Uterus (tissue), 4 donors: ENCODE data around the gene SRRT. TPM values are rescaled to one million over a fixed set of nuclear protein-coding genes. Genes with fewer than 3 reads are reported as not detected.
"Not testable (repeated sequence)": the region's sequence is repeated elsewhere in the genome, so short reads cannot be mapped to it uniquely, and the experiment has no call there.

ENCODE experiments used
- DNase-seq, 2 donors: peaks; one replicate each; pipeline ENCODE4 v3.0.0-alpha.2; 2019 to 2020
- H3K27ac ChIP-seq, 2 donors: fragments of 200-600 bp; sonication (generic); 1 replicate in 1 of 2; 2 replicates in 1 of 2; pipeline ENCODE4 v1.5.1; 2016 to 2018
- H3K27me3 ChIP-seq, 2 donors: fragments of 200-600 bp; sonication (generic); one replicate each; pipeline ENCODE4 v1.5.1; 2018 to 2019; ENCODE audit warnings: control low read depth in 1 of 2
- H3K36me3 ChIP-seq, 2 donors: fragments of 200-600 bp; sonication (generic); one replicate each; pipeline ENCODE4 v1.5.1; 2019; ENCODE audit warnings: control low read depth in 1 of 2
- H3K4me1 ChIP-seq, 2 donors: fragments of 200-600 bp; sonication (generic); one replicate each; pipeline ENCODE4 v1.5.1; 2018 to 2019; ENCODE audit warnings: control low read depth in 1 of 2
- H3K4me3 ChIP-seq, 2 donors: fragments of 200-600 bp; sonication (generic); 1 replicate in 1 of 2; 2 replicates in 1 of 2; pipeline ENCODE4 v1.5.1; 2018 to 2019; ENCODE audit warnings: mild to moderate bottlenecking in 1 of 2
- H3K9me3 ChIP-seq, 2 donors: fragments of 200-600 bp; sonication (generic); one replicate each; pipeline ENCODE4 v1.5.1; 2019; ENCODE audit warnings: control low read depth in 1 of 2
- POLR2A ChIP-seq, 2 donors: fragments of 450-650 bp; IDR thresholded peaks; one replicate each; pipeline ENCODE4 v1.6.1; 2016; ENCODE audit warnings: antibody characterized with exemption in 2 of 2, mild to moderate bottlenecking in 1 of 2, moderate library complexity in 1 of 2
- intact Hi-C: fragments of 100-400 bp; cut with DNase I; formaldehyde crosslinking; loops from one replicate; pipeline ENCODE4 v1.15.1; 2023; ENCODE audit warnings: low total_unique reads
- total RNA-seq, 4 donors: library from RNA; depleted of rRNA in 3 of 4; stranded (reverse); fragments of >200 nt in 3 of 4; gene quantifications; one replicate each; pipeline versions ENCODE4 v1.1.0 to v1.2.4, GENCODE V29; 2014 to 2023
- TF ChIP-seq, protein P1 (sequence below), 4 experiments: fragments of 200-600 bp in 2 of 4; fragments of 450-650 bp in 2 of 4; sonication (generic) in 2 of 4; IDR thresholded peaks; one replicate each; pipeline ENCODE4 v1.5.1; 2016 to 2019; ENCODE audit warnings: antibody characterized with exemption in 4 of 4, mild to moderate bottlenecking in 2 of 4, moderate library complexity in 1 of 4
- donor health status: DM: yes; HTN: yes; CAD: no.

Gene SRRT
- total RNA-seq, 4 donors from 2014 or later: 17.1 to 185 (median 41.1) TPM

DNA sequence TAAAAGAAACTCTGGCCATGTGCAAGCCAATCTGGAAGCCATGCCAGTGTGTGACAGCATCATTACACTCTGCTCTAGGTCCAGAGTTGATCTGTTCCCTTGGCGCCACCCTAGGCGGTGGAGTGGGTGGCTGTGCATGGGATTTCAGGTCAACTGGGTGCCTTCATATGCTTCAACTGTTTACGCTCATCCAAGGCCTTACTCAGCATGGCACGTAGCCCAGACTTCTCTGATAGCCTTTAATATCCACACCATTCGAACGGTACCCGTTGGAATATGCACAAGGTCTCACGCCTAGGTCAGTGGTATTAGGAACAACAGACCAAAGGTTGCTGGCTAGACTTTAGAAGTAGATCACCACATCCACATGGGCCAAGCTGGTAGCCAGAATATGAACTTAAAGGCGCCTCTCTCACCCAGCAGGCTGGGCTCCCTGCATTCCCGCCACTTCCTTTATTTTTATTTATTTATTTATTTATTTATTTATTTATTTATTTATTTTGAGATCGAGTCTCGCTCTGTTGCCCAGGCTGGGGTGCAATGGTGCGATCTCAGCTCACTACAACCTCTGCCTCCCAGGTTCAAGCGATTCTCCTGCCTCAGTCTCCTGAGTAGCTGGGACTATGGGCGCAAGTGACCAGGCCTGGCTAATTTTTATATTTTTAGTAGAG is 39.4 kb downstream of the SRRT start:
- Histone ChIP-seq H3K27me3 (no peaks in the 10 kb centered on the region), H3K9me3 (no peaks in the 10 kb centered on the region), H3K4me1 (no peaks in the 10 kb centered on the region), H3K27ac (no peak overlapping the region), H3K4me3 (no peak overlapping the region), H3K36me3 (no peaks in the 10 kb centered on the region)
- intact Hi-C loops: no loop called here
- DNase-seq: no peak
- no peak for TF ChIP-seq POLR2A (IDR thresholded peaks at IDR 0.05)
- TF ChIP-seq, protein P1, sequence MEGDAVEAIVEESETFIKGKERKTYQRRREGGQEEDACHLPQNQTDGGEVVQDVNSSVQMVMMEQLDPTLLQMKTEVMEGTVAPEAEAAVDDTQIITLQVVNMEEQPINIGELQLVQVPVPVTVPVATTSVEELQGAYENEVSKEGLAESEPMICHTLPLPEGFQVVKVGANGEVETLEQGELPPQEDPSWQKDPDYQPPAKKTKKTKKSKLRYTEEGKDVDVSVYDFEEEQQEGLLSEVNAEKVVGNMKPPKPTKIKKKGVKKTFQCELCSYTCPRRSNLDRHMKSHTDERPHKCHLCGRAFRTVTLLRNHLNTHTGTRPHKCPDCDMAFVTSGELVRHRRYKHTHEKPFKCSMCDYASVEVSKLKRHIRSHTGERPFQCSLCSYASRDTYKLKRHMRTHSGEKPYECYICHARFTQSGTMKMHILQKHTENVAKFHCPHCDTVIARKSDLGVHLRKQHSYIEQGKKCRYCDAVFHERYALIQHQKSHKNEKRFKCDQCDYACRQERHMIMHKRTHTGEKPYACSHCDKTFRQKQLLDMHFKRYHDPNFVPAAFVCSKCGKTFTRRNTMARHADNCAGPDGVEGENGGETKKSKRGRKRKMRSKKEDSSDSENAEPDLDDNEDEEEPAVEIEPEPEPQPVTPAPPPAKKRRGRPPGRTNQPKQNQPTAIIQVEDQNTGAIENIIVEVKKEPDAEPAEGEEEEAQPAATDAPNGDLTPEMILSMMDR (IDR thresholded peaks at IDR 0.05): no peak

DNA sequence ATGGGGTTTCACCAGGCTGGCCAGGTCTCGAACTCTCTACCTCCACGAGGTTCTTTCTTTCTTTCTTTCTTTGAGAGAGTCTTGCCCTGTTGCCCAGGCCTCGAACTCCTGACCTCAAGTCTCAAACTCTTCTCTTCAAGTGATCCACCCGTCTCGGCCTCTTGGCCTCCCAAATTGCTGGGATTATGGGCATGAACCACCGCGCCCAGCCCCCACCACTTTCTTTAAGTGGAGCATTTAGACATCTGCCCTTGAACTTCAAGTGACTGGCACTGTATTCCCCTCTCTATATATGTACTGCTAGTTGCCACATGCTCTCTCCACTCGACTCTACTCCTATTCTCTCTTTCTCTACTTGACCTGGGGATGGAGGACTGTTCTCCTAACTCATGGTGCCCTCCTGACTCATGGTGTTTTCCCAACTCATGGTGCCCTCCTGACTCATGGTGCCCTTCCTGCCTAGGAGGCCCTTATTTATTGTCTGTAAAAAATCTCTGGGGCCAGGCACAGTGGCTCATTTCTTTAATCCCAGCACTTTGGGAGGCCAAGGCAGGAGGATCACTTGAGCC is 40.1 kb downstream of the SRRT start:
- Histone ChIP-seq H3K4me1 (no peaks in the 10 kb centered on the region), H3K4me3 (no peak overlapping the region), H3K36me3 (no peaks in the 10 kb centered on the region), H3K9me3 (no peaks in the 10 kb centered on the region), H3K27me3 (no peaks in the 10 kb centered on the region), H3K27ac (no peak overlapping the region)
- intact Hi-C loops: no loop called here
- no peak for DNase-seq
- TF ChIP-seq POLR2A (IDR thresholded peaks at IDR 0.05): no peak
- TF ChIP-seq, protein P1 (IDR thresholded peaks at IDR 0.05): no peak

DNA sequence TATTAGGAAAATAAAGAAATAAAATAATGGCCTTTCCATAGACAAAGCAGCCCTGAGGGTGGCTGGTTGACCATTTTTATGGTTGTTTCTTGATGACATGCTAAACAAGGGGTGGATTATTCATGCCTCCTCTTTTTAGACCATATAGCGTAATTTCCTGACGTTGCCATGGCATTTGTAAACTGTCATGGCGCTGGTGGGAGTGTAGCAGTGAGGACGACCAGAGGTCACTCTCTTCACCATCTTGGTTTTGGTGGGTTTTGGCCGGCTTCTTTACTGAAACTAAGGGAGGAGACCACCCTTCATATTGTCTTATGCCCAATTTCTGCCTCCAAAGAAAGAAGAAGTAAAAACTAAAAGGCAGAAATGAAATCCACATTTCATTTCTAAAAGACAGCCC is 44.4 kb downstream of the SRRT start:
- DNase-seq, H3K27ac ChIP-seq, H3K9me3 ChIP-seq, H3K36me3 ChIP-seq, H3K4me3 ChIP-seq, intact Hi-C loops, H3K27me3 ChIP-seq, H3K4me1 ChIP-seq: not testable (repeated sequence)

DNA sequence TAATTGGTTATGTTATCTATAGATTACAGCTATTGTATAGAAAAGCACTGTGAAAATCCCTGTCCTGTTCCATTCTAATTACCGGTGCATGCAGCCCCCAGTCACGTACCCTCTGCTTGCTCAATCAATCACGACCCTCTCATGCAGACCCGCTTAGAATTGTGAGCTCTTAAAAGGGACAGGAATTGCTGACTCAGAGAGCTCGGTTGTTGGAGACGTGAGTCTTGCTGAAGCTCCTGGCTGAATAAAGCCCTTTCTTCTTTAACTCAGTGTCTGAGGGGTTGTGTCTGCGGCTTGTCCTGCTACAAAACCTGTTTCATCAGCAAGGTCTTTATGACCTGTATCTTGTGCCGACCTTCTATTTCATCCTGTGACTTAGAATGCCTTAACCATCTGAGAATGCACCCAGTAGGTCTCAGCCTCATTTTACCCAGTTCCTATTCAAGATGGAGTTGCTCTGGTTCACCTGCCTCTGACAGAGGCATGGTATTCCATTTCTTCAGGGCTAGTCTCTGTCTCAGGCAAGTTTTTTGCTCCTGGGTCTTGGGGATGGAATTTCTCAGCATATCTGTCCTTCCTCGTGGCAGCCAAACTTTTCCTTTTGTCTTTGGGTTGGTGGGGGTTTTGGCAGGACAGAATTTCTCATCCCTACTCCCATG is 45.0 kb downstream of the SRRT start:
- H3K9me3 ChIP-seq, intact Hi-C loops, H3K4me3 ChIP-seq: not testable (repeated sequence)

DNA sequence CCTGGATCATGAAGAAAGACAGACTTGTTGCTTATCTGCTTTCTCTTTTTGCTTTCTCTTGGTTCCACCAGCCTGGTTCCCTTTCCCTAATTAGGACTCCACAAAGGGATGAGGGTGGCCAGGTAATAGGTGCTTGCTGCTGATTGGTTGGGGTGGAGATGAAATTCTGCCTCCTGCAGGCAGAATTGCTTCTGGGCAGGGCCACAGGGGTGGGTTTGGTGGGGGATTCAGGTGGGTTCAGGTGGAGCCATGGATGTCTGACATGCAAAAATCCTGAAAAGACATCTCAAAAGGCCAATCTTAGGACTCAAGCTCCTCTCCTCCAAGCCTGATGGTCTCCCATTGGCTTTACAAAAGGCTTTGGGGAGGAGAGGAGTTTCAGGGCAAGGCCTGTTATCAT is 46.1 kb downstream of the SRRT start:
- Histone ChIP-seq H3K9me3 (no peaks in the 10 kb centered on the region), H3K27me3 (no peaks in the 10 kb centered on the region), H3K4me1 (no peaks in the 10 kb centered on the region), H3K36me3 (no peaks in the 10 kb centered on the region), H3K4me3 (no peak overlapping the region), H3K27ac (no peak overlapping the region)
- intact Hi-C loops: no loop called here
- TF ChIP-seq POLR2A (IDR thresholded peaks at IDR 0.05): no peak
- TF ChIP-seq, protein P1 (IDR thresholded peaks at IDR 0.05): no peak
- no peak for DNase-seq

More for the DNA sequence above, 45.0 kb downstream of the SRRT start:
- H3K36me3 ChIP-seq, H3K27ac ChIP-seq, H3K4me1 ChIP-seq, DNase-seq, H3K27me3 ChIP-seq: not testable (repeated sequence)

DNA sequence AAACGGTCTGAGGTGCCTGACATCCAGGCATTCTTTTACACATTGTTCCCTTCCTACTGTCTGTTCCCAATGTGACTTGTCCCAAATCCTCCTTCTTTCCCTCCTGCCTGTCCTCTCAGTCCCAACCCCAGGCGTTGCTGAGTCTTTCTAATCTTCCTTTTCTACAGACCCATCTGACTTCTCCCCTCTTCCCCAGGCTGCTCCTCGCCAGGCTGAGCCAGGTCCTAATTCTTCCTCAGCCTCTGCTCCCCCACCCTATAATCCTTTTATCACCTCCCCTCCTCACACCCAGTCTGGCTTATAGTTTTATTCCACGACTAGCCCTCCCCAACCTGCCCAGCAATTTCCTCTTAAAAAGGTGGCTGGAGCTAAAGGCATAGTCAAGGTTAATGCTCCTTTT is 48.7 kb downstream of the SRRT start:
- H3K4me3 ChIP-seq, H3K27me3 ChIP-seq, H3K36me3 ChIP-seq, DNase-seq, intact Hi-C loops, H3K4me1 ChIP-seq, H3K27ac ChIP-seq, H3K9me3 ChIP-seq: not testable (repeated sequence)
